GM21528 (cell line): ENCODE results near the gene SLC2A4RG.

Experiments
- ATAC-seq: cut with Tn5 transposase; IDR thresholded peaks from one replicate; pipeline ENCODE4 v1.9.1; 2021; ENCODE audit warnings: mild to moderate bottlenecking, moderate library complexity; ENCODE audit not compliant: unreplicated experiment, low FRiP score

Gene SLC2A4RG

GRCh38 chr20:63740070-63740626 lies 572 bp downstream of the SLC2A4RG start:
- no peak for ATAC-seq

DNA sequence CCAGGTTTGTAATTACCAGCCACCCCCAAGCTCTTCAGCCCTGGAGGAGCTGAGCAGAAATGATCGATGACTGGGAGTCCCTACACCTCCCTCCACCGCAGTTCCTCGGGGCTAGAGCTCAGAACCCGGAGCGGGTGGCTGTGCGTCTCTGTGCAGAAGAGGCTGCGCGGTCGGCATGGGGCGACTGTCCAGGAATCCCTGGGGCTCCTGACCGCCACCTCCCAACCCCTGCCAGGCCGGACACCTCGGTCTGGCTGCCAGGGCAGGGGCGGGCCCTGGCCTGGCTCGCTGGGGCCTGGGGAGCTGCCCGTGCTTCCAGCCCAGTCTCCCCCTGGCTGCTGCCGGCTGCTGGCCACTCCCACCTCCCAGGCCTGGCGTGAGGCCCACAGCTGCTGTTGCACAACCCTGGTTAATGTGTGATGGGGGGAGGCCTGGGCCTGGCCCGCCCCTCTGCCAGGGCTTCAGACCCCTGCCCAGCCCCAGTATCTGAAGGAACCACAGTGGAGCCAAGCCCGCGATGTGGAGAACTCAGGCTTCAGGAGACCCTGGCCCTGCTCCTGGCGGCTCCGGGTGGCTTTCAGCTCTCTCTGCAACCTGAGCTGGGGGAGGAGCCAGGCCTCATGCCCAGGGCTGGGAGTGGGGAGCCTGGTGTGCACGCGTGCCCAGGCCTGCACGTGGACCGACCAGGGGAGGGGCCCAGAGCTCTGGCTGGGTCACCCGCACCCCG lies 1.2 kb downstream of the SLC2A4RG start:
- ATAC-seq, result no peak

GRCh38 chr20:63741354-63741675 lies 1.7 kb downstream of the SLC2A4RG start:
- no peak for ATAC-seq

DNA sequence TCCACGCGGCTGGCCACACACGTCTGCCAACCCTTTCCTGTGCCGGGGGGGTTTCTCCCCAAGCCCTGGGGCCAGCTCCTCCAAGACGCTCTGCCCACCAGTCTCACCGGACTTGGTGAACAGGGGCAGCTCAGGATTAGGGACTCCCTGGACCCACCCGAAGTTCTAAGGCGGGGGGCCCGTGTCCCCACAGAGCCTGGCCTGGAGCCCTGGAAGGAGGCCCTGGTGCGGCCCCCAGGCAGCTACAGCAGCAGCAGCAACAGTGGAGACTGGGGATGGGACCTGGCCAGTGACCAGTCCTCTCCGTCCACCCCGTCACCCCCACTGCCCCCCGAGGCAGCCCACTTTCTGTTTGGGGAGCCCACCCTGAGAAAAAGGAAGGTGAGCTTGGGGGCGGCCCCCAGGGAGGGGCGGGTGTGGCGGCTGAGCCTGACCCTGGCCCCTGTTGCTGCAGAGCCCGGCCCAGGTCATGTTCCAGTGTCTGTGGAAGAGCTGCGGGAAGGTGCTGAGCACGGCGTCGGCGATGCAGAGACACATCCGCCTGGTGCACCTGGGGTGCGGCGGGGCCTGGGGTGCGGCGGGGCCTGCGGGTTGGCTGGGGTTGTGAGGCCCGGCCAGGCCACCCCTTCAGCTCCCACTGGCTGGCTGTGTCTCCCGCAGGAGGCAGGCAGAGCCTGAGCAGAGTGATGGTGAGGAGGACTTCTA lies 2.3 kb downstream of the SLC2A4RG start:
- ATAC-seq, result no peak

GRCh38 chr20:63742381-63743024 lies 2.9 kb downstream of the SLC2A4RG start:
- no peak for ATAC-seq

DNA sequence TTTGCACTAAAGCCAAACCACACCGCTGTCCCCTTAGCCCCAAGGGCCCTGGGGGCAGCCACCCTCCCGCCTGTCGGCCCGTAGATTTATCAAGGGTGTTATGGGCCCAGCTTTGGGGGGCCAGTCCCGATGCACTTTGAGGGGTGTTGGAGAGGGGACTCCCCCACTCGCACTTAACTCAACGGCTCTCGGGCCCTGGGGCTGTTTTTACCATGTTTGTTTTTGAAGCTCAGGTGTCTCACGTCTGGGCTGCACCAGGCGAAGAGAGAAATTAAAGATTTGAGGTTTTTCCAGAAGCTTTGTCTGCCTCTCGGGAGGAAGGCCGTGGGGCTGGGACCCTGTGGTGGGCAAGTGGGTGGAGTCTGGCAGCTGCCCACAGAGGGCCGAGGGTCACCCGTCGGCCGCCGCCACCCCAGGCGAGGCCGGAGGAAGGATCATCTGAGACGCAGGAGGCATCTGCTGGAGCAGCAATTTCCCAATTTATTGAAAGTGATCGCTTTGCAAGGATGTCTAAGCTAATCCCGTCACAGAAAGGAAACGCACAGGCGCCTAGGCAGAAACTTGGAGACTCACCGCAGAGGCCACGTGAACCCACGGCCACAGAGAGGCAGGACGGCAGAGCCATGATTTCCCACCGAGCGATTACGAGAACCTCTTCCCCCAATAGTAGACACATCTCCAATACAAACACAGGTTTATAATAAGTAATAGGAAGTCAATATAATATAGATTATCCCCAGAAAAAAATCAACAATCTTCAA lies 3.8 kb downstream of the SLC2A4RG start:
- no peak for ATAC-seq

- ATAC-seq, result no peak
These were observed 4.6 kb downstream of the SLC2A4RG start for GRCh38 chr20:63744158-63744557.

GRCh38 chr20:63744574-63745423 lies 5.2 kb downstream of the SLC2A4RG start:
- ATAC-seq, result no peak

- no peak for ATAC-seq
These were observed 5.8 kb downstream of the SLC2A4RG start for GRCh38 chr20:63745424-63745805.

GRCh38 chr20:63745961-63746731 lies 6.6 kb downstream of the SLC2A4RG start:
- ATAC-seq, result no peak

DNA sequence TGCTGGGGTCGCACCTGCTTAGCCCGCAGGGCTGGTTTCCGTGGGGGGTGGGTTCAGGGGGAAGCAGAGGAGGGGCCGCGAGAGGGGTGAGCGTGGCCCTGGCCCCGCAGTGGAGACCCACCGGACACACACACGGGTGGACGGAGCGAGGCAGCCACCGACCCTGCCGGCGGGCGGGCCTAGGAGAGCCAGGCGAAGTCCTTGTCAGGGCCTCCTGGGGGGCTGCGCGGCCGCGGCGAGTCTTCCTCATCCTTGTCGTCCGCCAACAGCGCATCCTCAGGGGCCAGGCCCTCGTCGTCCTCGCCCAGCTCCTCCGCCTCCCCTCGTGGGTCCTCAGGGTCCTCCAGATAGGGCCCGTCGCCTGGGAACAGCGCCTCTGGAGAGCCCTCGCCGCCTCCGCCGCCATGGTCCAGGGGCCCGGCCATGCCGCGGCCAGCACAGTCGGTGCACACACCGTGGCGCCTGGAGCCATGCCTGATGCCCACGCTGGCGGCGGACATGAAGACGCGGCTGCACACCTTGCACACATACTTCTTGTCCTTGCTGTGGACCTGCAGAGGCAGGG lies 7.3 kb downstream of the SLC2A4RG start:
- no peak for ATAC-seq

DNA sequence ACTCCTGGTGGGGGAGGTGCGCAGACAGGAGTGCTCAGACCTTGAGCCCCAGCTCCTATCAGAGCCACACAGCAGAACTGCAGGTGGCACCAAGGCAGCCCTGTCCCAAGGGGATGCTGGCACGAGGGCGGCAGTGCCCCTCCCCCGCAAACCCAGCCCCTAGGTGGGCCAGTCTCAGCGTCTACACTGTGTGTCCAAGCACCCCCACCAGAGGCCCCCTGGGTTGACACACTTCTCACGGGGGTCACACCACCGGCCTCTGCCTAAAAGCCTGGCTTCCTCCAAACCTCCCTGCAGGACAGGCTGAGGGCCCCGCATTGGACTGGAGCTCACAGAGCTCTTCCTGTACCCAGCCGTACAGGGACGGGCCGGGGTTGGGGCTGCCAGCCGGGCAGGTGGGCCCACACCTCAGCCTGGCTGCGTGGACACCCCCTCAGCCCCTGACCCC lies 8.1 kb downstream of the SLC2A4RG start:
- ATAC-seq, result no peak

DNA sequence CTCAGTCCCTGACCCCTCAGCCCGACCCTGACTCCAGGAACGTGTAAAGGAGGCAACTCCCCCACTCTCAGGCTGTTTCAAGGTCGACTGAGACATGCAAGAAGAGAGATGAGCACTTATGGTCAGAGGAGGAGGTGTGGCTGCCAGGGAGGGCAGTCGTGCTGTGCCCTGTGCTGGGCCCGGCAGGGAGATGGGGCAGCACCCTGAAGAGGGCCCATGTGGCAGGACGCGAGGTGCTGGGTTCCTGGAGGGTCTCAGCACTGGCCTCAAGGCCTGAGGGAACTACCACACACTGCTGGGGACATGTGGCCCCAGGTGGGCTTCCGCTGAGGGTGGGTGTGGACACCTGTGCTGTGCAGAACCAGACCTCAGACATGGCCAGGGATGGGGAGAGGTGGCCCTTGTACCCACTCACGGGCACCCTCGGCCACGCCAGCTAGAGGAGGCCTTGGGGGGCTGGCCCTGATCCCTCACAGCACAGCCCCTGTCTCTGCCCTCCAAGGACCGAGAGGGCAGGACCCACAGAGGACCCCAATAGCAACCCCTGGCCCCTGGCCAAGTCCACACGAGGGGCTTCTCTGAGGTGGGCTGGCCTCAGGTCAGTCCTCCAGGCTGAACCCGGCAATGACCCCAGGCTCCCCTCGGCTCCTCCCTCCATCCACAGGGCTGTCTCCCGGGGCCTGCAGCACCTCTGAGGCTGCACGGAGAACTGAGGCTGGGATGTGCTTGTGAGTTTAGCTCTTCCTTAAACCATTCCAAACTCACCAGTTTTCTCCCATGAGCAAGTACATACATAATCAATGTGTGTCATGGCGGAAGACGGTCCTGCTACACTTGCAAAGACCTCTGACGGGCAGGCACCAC lies 8.7 kb downstream of the SLC2A4RG start:
- ATAC-seq, result no peak

- no peak for ATAC-seq
These were observed 9.3 kb downstream of the SLC2A4RG start for GRCh38 chr20:63748934-63749270.

GRCh38 chr20:63749597-63750508 lies 10.3 kb downstream of the SLC2A4RG start:
- no peak for ATAC-seq

DNA sequence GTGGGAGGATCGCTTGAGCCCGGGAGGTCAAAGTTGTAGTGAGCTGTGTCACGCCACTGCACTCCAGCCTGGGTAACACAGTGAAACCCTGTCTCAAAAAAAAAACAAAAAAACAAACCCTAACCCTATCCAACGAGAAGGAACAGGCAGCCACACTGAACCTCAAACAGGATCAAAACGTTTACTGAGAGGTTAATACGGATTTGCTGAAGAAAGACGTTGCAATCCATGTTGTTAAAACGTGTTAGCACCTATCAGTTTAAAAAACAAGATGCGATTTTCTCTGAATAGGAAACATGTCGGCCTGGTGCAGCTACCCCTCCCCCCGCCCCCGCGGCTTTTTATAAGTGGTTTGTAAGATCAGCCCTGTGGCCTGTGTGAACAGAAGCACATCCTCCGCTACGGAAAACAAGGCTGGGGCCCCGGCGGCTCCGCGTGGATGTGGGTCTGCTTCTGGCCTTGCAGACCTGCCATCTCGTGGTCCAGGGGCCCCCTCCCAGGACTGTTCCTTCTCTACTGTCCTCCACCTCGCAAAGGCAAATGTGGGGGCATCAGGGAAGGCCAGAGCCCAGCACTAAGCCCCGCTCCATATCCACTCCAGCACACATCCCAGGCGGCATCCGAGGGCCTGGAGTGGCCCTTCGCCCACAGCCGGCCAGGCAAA lies 11.4 kb downstream of the SLC2A4RG start:
- ATAC-seq, result no peak
